ENCODE measurements around the gene PLEKHB2. TPM values are rescaled to one million over a fixed set of nuclear protein-coding genes. Genes with fewer than 3 reads are reported as not detected.
"Not testable (repeated sequence)": the region's sequence is repeated elsewhere in the genome, so short reads cannot be mapped to it uniquely, and the experiment has no call there.

Gene PLEKHB2
- total RNA-seq, 1 experiment from 2014 or later = 140 TPM

- peak; percentile 26 for DNase-seq (ENCODE audit: low read depth)
Observed at GRCh38 chr2:131143803-131144202, 38.7 kb downstream of the PLEKHB2 start.

GRCh38 chr2:131145040-131145439 is 39.9 kb downstream of the PLEKHB2 start:
- no peak for DNase-seq (ENCODE audit: low read depth)

- DNase-seq (ENCODE audit: low read depth) = no peak
Observed at GRCh38 chr2:131146231-131146630, 41.1 kb downstream of the PLEKHB2 start.

GRCh38 chr2:131146749-131147148 is 41.6 kb downstream of the PLEKHB2 start:
- DNase-seq (ENCODE audit: low read depth) = no peak

GRCh38 chr2:131148426-131148825 is 43.3 kb downstream of the PLEKHB2 start:
- DNase-seq (ENCODE audit: low read depth) = no peak

GRCh38 chr2:131150109-131150508 is 45.0 kb downstream of the PLEKHB2 start:
- DNase-seq (ENCODE audit: low read depth) = not testable (repeated sequence)

- no peak for DNase-seq (ENCODE audit: low read depth)
Observed at GRCh38 chr2:131151398-131151797, 46.3 kb downstream of the PLEKHB2 start.

GRCh38 chr2:131152074-131152473 is 46.9 kb downstream of the PLEKHB2 start:
- DNase-seq (ENCODE audit: low read depth) = no peak

- DNase-seq (ENCODE audit: low read depth) = no peak
Observed at GRCh38 chr2:131153529-131153928, 48.4 kb downstream of the PLEKHB2 start.

GRCh38 chr2:131154071-131154531 is 49.0 kb downstream of the PLEKHB2 start:
- DNase-seq (ENCODE audit: low read depth) = peak; percentile 46

- DNase-seq (ENCODE audit: low read depth) = no peak
Observed at GRCh38 chr2:131154647-131155046, 49.5 kb downstream of the PLEKHB2 start.

- no peak for DNase-seq (ENCODE audit: low read depth)
Observed at GRCh38 chr2:131155208-131155855, 50.2 kb downstream of the PLEKHB2 start.

GRCh38 chr2:131156452-131157149 is 51.5 kb downstream of the PLEKHB2 start:
- DNase-seq (ENCODE audit: low read depth) = no peak

GRCh38 chr2:131165562-131165961 is 60.4 kb downstream of the PLEKHB2 start:
- DNase-seq (ENCODE audit: low read depth) = not testable (repeated sequence)

GRCh38 chr2:131168538-131168937 is 63.4 kb downstream of the PLEKHB2 start:
- no peak for DNase-seq (ENCODE audit: low read depth)

- DNase-seq (ENCODE audit: low read depth) = not testable (repeated sequence)
Observed at GRCh38 chr2:131178050-131178449, 72.9 kb downstream of the PLEKHB2 start.

- not testable (repeated sequence) for DNase-seq (ENCODE audit: low read depth)
Observed at GRCh38 chr2:131178721-131179418, 73.7 kb downstream of the PLEKHB2 start.

- not testable (repeated sequence) for DNase-seq (ENCODE audit: low read depth)
Observed at GRCh38 chr2:131181451-131181850, 76.3 kb downstream of the PLEKHB2 start.

- DNase-seq (ENCODE audit: low read depth) = not testable (repeated sequence)
Observed at GRCh38 chr2:131193421-131193820, 88.3 kb downstream of the PLEKHB2 start.

GRCh38 chr2:131196186-131196585 is 91.0 kb downstream of the PLEKHB2 start:
- DNase-seq (ENCODE audit: low read depth) = not testable (repeated sequence)
